T-helper 2 cell (primary cell): ENCODE results near the gene HLCS.
"Not testable (repeated sequence)": the region's sequence is repeated elsewhere in the genome, so short reads cannot be mapped to it uniquely, and the experiment has no call there.

ENCODE experiments used
- DNase-seq, 5 experiments: peaks; one replicate each; pipeline versions ENCODE4 v3.0.0 to v3.0.0-alpha.2; 2012 to 2022
- total RNA-seq, 2 donors: gene quantifications; one replicate each; lab custom pipeline; 2026; lab: John Stamatoyannopoulos, UW

Gene HLCS
- total RNA-seq = 11.8 to 25.1 reads per million in 2 donors

GRCh38 chr21:36966066-36966820 lies at the start of gene HLCS:
TSS of gene HLCS (minus strand) at chr21:36966669. CDS start at chr21:36966638, 31 bp downstream.
- DNase-seq = peak; percentile 52 to 87 (median 68)

- DNase-seq = peak; percentile 50 to 80 (median 61)
Measured at GRCh38 chr21:37009740-37010341, 43.4 kb upstream of the HLCS start.

GRCh38 chr21:37008724-37009123 lies 42.3 kb upstream of the HLCS start:
- DNase-seq = no peak

GRCh38 chr21:37006486-37007291 lies 40.2 kb upstream of the HLCS start, which contains the start of gene RIPPLY3:
TSS of gene RIPPLY3 (plus strand) at chr21:37006702. CDS start at chr21:37006773, 71 bp downstream.
- peak in 1 of 5 experiments; percentile 42 for DNase-seq

GRCh38 chr21:37005548-37006485 lies 39.3 kb upstream of the HLCS start:
- DNase-seq = no peak

- not testable (repeated sequence) for DNase-seq
Measured at GRCh38 chr21:37003917-37004316, 37.4 kb upstream of the HLCS start.

- DNase-seq = not testable (repeated sequence)
Measured at GRCh38 chr21:37002851-37003250, 36.4 kb upstream of the HLCS start.

GRCh38 chr21:37001441-37001840 lies 35.0 kb upstream of the HLCS start:
- no peak for DNase-seq

- no peak for DNase-seq
Measured at GRCh38 chr21:37000381-37000780, 33.9 kb upstream of the HLCS start.

GRCh38 chr21:36999131-36999898 lies 32.8 kb upstream of the HLCS start:
- DNase-seq = no peak

- not testable (repeated sequence) for DNase-seq
Measured at GRCh38 chr21:36995285-36995684, 28.8 kb upstream of the HLCS start.

GRCh38 chr21:36994501-36995158 lies 28.2 kb upstream of the HLCS start:
- peak in 2 of 5 experiments; percentile 21 to 77 for DNase-seq

- no peak for DNase-seq
Measured at GRCh38 chr21:36992671-36993070, 26.2 kb upstream of the HLCS start.

GRCh38 chr21:36990508-36991205 lies 24.2 kb upstream of the HLCS start:
- no peak for DNase-seq

- DNase-seq = peak; percentile 67 to 94 (median 74)
Measured at GRCh38 chr21:36989699-36990507, 23.4 kb upstream of the HLCS start.

- DNase-seq = not testable (repeated sequence)
Measured at GRCh38 chr21:36989199-36989698, 22.8 kb upstream of the HLCS start.

GRCh38 chr21:36988536-36988935 lies 22.1 kb upstream of the HLCS start:
- no peak for DNase-seq

GRCh38 chr21:36987845-36988244 lies 21.4 kb upstream of the HLCS start:
- no peak for DNase-seq
